Measurements from ENCODE around the gene UBXN2A. TPM values are rescaled to one million over a fixed set of nuclear protein-coding genes. Genes with fewer than 3 reads are reported as not detected.

Gene UBXN2A
- total RNA-seq, 2 donors from 2014 or later, result 17.6 to 22.1 TPM

Other genes with a start within 250 kb of the UBXN2A start
- 10 to 100 TPM; 21.8 to 28.8 TPM for gene ATAD2B, start 13.3 kb upstream of the UBXN2A start, total RNA-seq
- not detected for gene MFSD2B, start 69.6 kb downstream of the UBXN2A start, total RNA-seq
- gene WDCP, start 106.9 kb downstream of the UBXN2A start, total RNA-seq, result 1 to 10 TPM; 5.6 to 5.7 TPM
- 1 to 10 TPM; 3.9 to 5.9 TPM for gene FKBP1B, start 109.3 kb downstream of the UBXN2A start, total RNA-seq
- 10 to 100 TPM; 59.3 to 66.7 TPM for gene SF3B6, start 135.9 kb downstream of the UBXN2A start, total RNA-seq
- 10 to 100 TPM in 1 of 2 donors, 1 to 10 TPM in 1; 9.8 to 23.5 TPM for gene TP53I3, start 144.4 kb downstream of the UBXN2A start, total RNA-seq
- gene PFN4, start 182.9 kb downstream of the UBXN2A start, total RNA-seq, result 1 to 10 TPM in 1 of 2 donors, under 1 TPM in 1; 0.67 to 1.0 TPM
- 10 to 100 TPM; 33.8 to 38.2 TPM for gene FAM228B, start 183.0 kb downstream of the UBXN2A start, total RNA-seq
- gene FAM228A, start 234.6 kb downstream of the UBXN2A start, total RNA-seq, result 1 to 10 TPM; 1.1 to 2.2 TPM